ENCODE results near the gene GRIA1.

GRIA1 gene

DNA sequence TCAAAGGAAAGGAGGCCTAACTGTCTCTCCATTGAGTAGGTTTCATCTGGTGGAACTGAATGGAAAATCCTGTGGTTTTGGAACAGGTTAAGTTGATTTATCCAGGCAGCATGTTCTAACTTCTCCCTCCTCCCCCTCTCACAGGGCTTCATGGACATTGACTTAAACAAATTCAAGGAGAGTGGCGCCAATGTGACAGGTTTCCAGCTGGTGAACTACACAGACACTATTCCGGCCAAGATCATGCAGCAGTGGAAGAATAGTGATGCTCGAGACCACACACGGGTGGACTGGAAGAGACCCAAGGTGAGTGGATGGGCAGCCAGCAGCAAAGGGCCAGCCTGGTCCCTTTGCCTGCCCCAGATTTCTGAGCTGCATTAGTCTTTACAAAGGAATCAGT is 183.9 kb downstream of the GRIA1 start:
- TF ChIP-seq SIN3A (IDR thresholded peaks at IDR 0.05; ENCODE audit: borderline replicate concordance, insufficient read depth, low read length) = no peak
- TF ChIP-seq POLR2AphosphoS5 (IDR thresholded peaks at IDR 0.05; ENCODE audit: low read depth, low read length) = no peak
- no peak for TF ChIP-seq FOXP2 (optimal IDR thresholded peaks at IDR 0.05; ENCODE audit: borderline replicate concordance, extremely low read depth, extremely low read length, insufficient read depth)
- no peak for TF ChIP-seq TAF1 (IDR thresholded peaks at IDR 0.05; ENCODE audit: borderline replicate concordance, insufficient read depth, low read length)
- TF ChIP-seq, protein P1, sequence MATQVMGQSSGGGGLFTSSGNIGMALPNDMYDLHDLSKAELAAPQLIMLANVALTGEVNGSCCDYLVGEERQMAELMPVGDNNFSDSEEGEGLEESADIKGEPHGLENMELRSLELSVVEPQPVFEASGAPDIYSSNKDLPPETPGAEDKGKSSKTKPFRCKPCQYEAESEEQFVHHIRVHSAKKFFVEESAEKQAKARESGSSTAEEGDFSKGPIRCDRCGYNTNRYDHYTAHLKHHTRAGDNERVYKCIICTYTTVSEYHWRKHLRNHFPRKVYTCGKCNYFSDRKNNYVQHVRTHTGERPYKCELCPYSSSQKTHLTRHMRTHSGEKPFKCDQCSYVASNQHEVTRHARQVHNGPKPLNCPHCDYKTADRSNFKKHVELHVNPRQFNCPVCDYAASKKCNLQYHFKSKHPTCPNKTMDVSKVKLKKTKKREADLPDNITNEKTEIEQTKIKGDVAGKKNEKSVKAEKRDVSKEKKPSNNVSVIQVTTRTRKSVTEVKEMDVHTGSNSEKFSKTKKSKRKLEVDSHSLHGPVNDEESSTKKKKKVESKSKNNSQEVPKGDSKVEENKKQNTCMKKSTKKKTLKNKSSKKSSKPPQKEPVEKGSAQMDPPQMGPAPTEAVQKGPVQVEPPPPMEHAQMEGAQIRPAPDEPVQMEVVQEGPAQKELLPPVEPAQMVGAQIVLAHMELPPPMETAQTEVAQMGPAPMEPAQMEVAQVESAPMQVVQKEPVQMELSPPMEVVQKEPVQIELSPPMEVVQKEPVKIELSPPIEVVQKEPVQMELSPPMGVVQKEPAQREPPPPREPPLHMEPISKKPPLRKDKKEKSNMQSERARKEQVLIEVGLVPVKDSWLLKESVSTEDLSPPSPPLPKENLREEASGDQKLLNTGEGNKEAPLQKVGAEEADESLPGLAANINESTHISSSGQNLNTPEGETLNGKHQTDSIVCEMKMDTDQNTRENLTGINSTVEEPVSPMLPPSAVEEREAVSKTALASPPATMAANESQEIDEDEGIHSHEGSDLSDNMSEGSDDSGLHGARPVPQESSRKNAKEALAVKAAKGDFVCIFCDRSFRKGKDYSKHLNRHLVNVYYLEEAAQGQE (IDR thresholded peaks at IDR 0.05; ENCODE audit: insufficient read depth in 1 of 2, low read depth in 2 of 2, low read length in 2 of 2) = no peak

DNA sequence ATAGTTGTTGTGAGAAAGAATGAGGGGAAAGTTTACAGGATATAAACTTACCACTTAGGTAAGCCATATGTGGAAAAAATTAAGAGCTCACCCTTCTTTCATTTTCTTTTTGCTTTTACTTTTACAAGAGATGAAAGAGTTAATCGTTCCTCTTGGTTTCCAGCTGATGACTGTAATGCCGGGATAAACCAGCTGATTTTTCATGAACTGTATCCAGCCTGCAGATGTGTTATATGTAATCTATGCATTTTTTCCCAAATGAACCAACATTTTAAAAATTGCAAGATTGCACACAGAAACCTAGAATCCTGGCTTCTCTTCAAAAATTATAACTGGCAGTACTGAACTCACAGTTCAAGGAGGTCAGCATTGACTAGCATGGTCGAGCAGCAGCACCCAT is 185.9 kb downstream of the GRIA1 start:
- TF ChIP-seq, protein P1 (IDR thresholded peaks at IDR 0.05; ENCODE audit: insufficient read depth in 1 of 2, low read depth in 2 of 2, low read length in 2 of 2) = no peak
- TF ChIP-seq FOXP2 (optimal IDR thresholded peaks at IDR 0.05; ENCODE audit: borderline replicate concordance, extremely low read depth, extremely low read length, insufficient read depth) (no peak), SIN3A (IDR thresholded peaks at IDR 0.05; ENCODE audit: borderline replicate concordance, insufficient read depth, low read length) (no peak), TAF1 (IDR thresholded peaks at IDR 0.05; ENCODE audit: borderline replicate concordance, insufficient read depth, low read length) (no peak), POLR2AphosphoS5 (IDR thresholded peaks at IDR 0.05; ENCODE audit: low read depth, low read length) (no peak)

DNA sequence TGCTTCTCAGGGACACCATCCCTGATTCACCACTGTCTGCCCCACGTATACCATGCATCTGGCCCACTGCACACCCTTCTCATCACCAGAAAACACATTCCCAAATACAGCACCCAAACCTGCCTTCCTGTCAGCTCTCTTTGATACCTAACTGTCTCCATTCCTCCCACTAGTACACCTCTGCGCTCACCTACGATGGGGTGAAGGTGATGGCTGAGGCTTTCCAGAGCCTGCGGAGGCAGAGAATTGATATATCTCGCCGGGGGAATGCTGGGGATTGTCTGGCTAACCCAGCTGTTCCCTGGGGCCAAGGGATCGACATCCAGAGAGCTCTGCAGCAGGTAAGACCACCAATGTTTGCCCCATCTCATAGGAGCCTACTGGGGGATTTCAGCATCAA is 186.4 kb downstream of the GRIA1 start:
- no peak for TF ChIP-seq FOXP2 (optimal IDR thresholded peaks at IDR 0.05; ENCODE audit: borderline replicate concordance, extremely low read depth, extremely low read length, insufficient read depth)

DNA sequence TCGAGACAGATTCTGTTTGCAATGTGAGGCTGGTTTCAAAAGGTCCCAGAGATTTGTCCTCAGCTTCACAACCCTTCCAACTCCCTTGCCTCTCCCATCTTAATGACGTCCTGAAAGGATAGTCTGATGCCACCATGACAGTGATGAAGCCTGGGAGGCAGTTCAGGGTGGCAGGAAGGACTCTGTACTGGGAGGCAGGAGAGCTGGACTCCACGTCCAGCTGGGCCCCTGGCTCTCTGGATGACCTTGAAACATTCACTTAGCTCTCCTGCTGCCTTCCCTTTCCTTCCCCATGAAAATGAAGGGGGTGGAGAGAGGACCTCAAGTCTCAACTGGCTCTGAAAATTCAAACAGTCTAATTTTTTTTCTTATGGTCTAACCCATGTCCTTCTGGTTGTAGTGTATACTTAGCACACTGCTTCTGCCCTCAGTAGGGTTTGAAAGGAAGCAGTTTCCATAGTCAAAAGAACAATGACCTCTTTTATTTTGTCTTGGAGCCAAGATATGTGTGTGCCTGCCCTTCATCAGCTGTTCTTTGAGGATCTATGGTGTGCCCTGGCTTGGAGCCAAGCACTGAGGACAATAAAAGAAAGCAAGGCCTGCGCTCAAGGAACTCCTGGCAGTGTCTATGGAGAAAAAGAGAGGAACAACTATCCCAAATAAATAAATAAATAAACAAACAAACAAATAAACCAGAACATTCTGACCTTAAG is 188.3 kb downstream of the GRIA1 start:
- no peak for TF ChIP-seq FOXP2 (optimal IDR thresholded peaks at IDR 0.05; ENCODE audit: borderline replicate concordance, extremely low read depth, extremely low read length, insufficient read depth)
- TF ChIP-seq, protein P1 (IDR thresholded peaks at IDR 0.05; ENCODE audit: insufficient read depth in 1 of 2, low read depth in 2 of 2, low read length in 2 of 2) = no peak

DNA sequence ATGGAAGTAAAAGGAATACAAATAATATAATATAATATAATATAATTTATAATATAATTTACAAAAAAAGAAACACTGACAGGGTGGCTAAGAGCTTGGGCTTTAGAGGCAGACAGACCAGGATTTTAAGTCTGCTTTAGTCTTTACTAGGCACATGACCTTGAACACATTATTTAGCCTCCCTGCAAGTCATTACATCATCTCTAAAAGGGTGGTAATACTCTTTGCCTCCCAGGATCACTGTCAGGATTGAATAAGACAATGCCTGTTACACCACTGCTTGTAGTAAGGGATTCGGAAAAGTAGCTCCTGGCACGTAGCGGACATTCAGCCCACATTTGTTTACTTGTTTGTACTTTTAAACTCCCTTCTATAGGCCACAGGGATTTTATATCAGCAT is 199.8 kb downstream of the GRIA1 start:
- no peak for TF ChIP-seq FOXP2 (optimal IDR thresholded peaks at IDR 0.05; ENCODE audit: borderline replicate concordance, extremely low read depth, extremely low read length, insufficient read depth)
- no peak for TF ChIP-seq SIN3A (IDR thresholded peaks at IDR 0.05; ENCODE audit: borderline replicate concordance, insufficient read depth, low read length)
- TF ChIP-seq POLR2AphosphoS5 (IDR thresholded peaks at IDR 0.05; ENCODE audit: low read depth, low read length) = no peak
- TF ChIP-seq, protein P1 (IDR thresholded peaks at IDR 0.05; ENCODE audit: insufficient read depth in 1 of 2, low read depth in 2 of 2, low read length in 2 of 2) = no peak
- TF ChIP-seq TAF1 (IDR thresholded peaks at IDR 0.05; ENCODE audit: borderline replicate concordance, insufficient read depth, low read length) = no peak

All from PFSK-1 (cell line).